Mesothelial cell of epicardium (in vitro differentiated cells): ENCODE measurements around the gene NUTM2G. TPM values are rescaled to one million over a fixed set of nuclear protein-coding genes. Genes with fewer than 3 reads are reported as not detected.
"Not testable (repeated sequence)": the region's sequence is repeated elsewhere in the genome, so short reads cannot be mapped to it uniquely, and the experiment has no call there.

ENCODE experiments used
- DNase-seq, 2 experiments: peaks; one replicate each; pipeline ENCODE4 v3.0.0; 2021; ENCODE audit warnings: low spot score in 2 of 2; ENCODE audit not compliant: unreplicated experiment in 2 of 2
- H3K27ac Mint-ChIP-seq: 2 replicates; pipeline ENCODE4 v1.8.0; 2021; ENCODE audit warnings: mixed read lengths
- H3K27me3 Mint-ChIP-seq: 2 replicates; pipeline ENCODE4 v1.8.0; 2021; ENCODE audit warnings: low read depth, mixed read lengths
- H3K36me3 Mint-ChIP-seq: 2 replicates; pipeline ENCODE4 v1.8.0; 2021; ENCODE audit warnings: mixed read lengths
- H3K4me1 Mint-ChIP-seq: 2 replicates; pipeline ENCODE4 v1.8.0; 2021; ENCODE audit warnings: mixed read lengths
- H3K4me3 Mint-ChIP-seq: 2 replicates; pipeline ENCODE4 v1.8.0; 2021; ENCODE audit warnings: mild to moderate bottlenecking, moderate library complexity, mixed read lengths
- H3K9me3 Mint-ChIP-seq: 2 replicates; pipeline ENCODE4 v1.8.0; 2021; ENCODE audit warnings: mixed read lengths
- total RNA-seq: library from RNA; stranded (reverse); gene quantifications from 3 replicates; pipeline ENCODE4 v1.2.1, GENCODE V29; 2021

Gene NUTM2G
- total RNA-seq, 1 donor from 2014 or later: 0.16 TPM

- not testable (repeated sequence) for DNase-seq, H3K4me1 Mint-ChIP-seq, H3K9me3 Mint-ChIP-seq, H3K36me3 Mint-ChIP-seq, H3K27ac Mint-ChIP-seq, H3K27me3 Mint-ChIP-seq, H3K4me3 Mint-ChIP-seq
Measured at GRCh38 chr9:96915539-96915938, 13.1 kb upstream of the NUTM2G start.

- DNase-seq, H3K9me3 Mint-ChIP-seq, H3K4me1 Mint-ChIP-seq: not testable (repeated sequence)
Measured at GRCh38 chr9:96916531-96916930, 12.1 kb upstream of the NUTM2G start.

GRCh38 chr9:96918550-96918949, 10.1 kb upstream of the NUTM2G start:
- H3K4me3 Mint-ChIP-seq, H3K9me3 Mint-ChIP-seq, H3K27me3 Mint-ChIP-seq, DNase-seq, H3K4me1 Mint-ChIP-seq, H3K27ac Mint-ChIP-seq, H3K36me3 Mint-ChIP-seq: not testable (repeated sequence)

More at GRCh38 chr9:96916531-96916930, 12.1 kb upstream of the NUTM2G start:
- H3K27ac Mint-ChIP-seq, H3K4me3 Mint-ChIP-seq, H3K27me3 Mint-ChIP-seq, H3K36me3 Mint-ChIP-seq: not testable (repeated sequence)

- not testable (repeated sequence) for H3K27me3 Mint-ChIP-seq, H3K4me1 Mint-ChIP-seq, H3K27ac Mint-ChIP-seq, H3K36me3 Mint-ChIP-seq, H3K4me3 Mint-ChIP-seq, H3K9me3 Mint-ChIP-seq, DNase-seq
Measured at GRCh38 chr9:96920803-96921202, 7.8 kb upstream of the NUTM2G start.

GRCh38 chr9:96925587-96925986, 3.1 kb upstream of the NUTM2G start:
- H3K27ac Mint-ChIP-seq, H3K27me3 Mint-ChIP-seq, H3K9me3 Mint-ChIP-seq, H3K36me3 Mint-ChIP-seq, DNase-seq, H3K4me1 Mint-ChIP-seq, H3K4me3 Mint-ChIP-seq: not testable (repeated sequence)

GRCh38 chr9:96931665-96932064, 3.0 kb downstream of the NUTM2G start:
- not testable (repeated sequence) for DNase-seq, H3K4me1 Mint-ChIP-seq, H3K36me3 Mint-ChIP-seq, H3K27ac Mint-ChIP-seq, H3K9me3 Mint-ChIP-seq, H3K4me3 Mint-ChIP-seq, H3K27me3 Mint-ChIP-seq

GRCh38 chr9:96934097-96934496, 5.5 kb downstream of the NUTM2G start:
- not testable (repeated sequence) for H3K36me3 Mint-ChIP-seq, H3K27ac Mint-ChIP-seq, DNase-seq

GRCh38 chr9:96934706-96935105, 6.1 kb downstream of the NUTM2G start:
- not testable (repeated sequence) for DNase-seq, H3K9me3 Mint-ChIP-seq, H3K36me3 Mint-ChIP-seq

More at GRCh38 chr9:96934097-96934496, 5.5 kb downstream of the NUTM2G start:
- not testable (repeated sequence) for H3K9me3 Mint-ChIP-seq, H3K27me3 Mint-ChIP-seq, H3K4me1 Mint-ChIP-seq, H3K4me3 Mint-ChIP-seq

GRCh38 chr9:96935401-96935800, 6.8 kb downstream of the NUTM2G start:
- H3K4me3 Mint-ChIP-seq, H3K27me3 Mint-ChIP-seq, DNase-seq, H3K4me1 Mint-ChIP-seq, H3K9me3 Mint-ChIP-seq, H3K36me3 Mint-ChIP-seq, H3K27ac Mint-ChIP-seq: not testable (repeated sequence)

More at GRCh38 chr9:96934706-96935105, 6.1 kb downstream of the NUTM2G start:
- not testable (repeated sequence) for H3K4me1 Mint-ChIP-seq, H3K27me3 Mint-ChIP-seq, H3K27ac Mint-ChIP-seq, H3K4me3 Mint-ChIP-seq

GRCh38 chr9:96937442-96937841, 8.8 kb downstream of the NUTM2G start:
- not testable (repeated sequence) for H3K27me3 Mint-ChIP-seq, H3K36me3 Mint-ChIP-seq, DNase-seq, H3K4me1 Mint-ChIP-seq, H3K4me3 Mint-ChIP-seq, H3K9me3 Mint-ChIP-seq, H3K27ac Mint-ChIP-seq

- H3K4me3 Mint-ChIP-seq, H3K9me3 Mint-ChIP-seq, DNase-seq, H3K27ac Mint-ChIP-seq, H3K27me3 Mint-ChIP-seq, H3K4me1 Mint-ChIP-seq, H3K36me3 Mint-ChIP-seq: not testable (repeated sequence)
Measured at GRCh38 chr9:96938957-96939665, 10.5 kb downstream of the NUTM2G start.

- not testable (repeated sequence) for H3K4me1 Mint-ChIP-seq, H3K27me3 Mint-ChIP-seq, H3K36me3 Mint-ChIP-seq, H3K27ac Mint-ChIP-seq, DNase-seq, H3K4me3 Mint-ChIP-seq, H3K9me3 Mint-ChIP-seq
Measured at GRCh38 chr9:96940982-96941381, 12.3 kb downstream of the NUTM2G start.

GRCh38 chr9:96941628-96942027, 13.0 kb downstream of the NUTM2G start:
- not testable (repeated sequence) for H3K9me3 Mint-ChIP-seq, H3K4me3 Mint-ChIP-seq, DNase-seq, H3K27me3 Mint-ChIP-seq, H3K27ac Mint-ChIP-seq, H3K36me3 Mint-ChIP-seq, H3K4me1 Mint-ChIP-seq

GRCh38 chr9:96942181-96942580, 13.5 kb downstream of the NUTM2G start:
- not testable (repeated sequence) for DNase-seq, H3K27ac Mint-ChIP-seq, H3K36me3 Mint-ChIP-seq, H3K4me3 Mint-ChIP-seq, H3K4me1 Mint-ChIP-seq, H3K27me3 Mint-ChIP-seq, H3K9me3 Mint-ChIP-seq

- not testable (repeated sequence) for H3K4me3 Mint-ChIP-seq, H3K9me3 Mint-ChIP-seq, H3K27ac Mint-ChIP-seq, DNase-seq, H3K4me1 Mint-ChIP-seq, H3K27me3 Mint-ChIP-seq
- H3K36me3 Mint-ChIP-seq: peaks cover 15% of the 10 kb centered on the region
Measured at GRCh38 chr9:96949346-96949745, 20.7 kb downstream of the NUTM2G start.
